HepG2 (cell line): ENCODE data around the gene CAMK2N2. TPM values are rescaled to one million over a fixed set of nuclear protein-coding genes. Genes with fewer than 3 reads are reported as not detected.

Source experiments
- ELF3 ChIP-seq: IDR thresholded peaks from 2 replicates; pipeline ENCODE4 v1.6.1; 2016; ENCODE audit warnings: missing genetic modification reagents, missing compliant biosample characterization
- FOXP1 ChIP-seq, 2 experiments: fragments of 450-650 bp in 1 of 2; IDR thresholded peaks; 2 replicates each; pipeline ENCODE4 v1.6.1; 2017 to 2018; ENCODE audit warnings: antibody characterized with exemption in 1 of 2
- HOXA3 ChIP-seq: sonication (generic); formaldehyde crosslinking; IDR thresholded peaks from 2 replicates; pipeline ENCODE4 v1.5.0; 2020; ENCODE audit warnings: missing genetic modification reagents
- MBD4 ChIP-seq: IDR thresholded peaks from 2 replicates; pipeline ENCODE4 v1.6.1; 2012; ENCODE audit warnings: low read length, inconsistent platforms, borderline replicate concordance
- RBM39 ChIP-seq: fragments of 200-400 bp; formaldehyde crosslinking; IDR thresholded peaks from one replicate; pipeline ENCODE4 v1.6.1; 2018; ENCODE audit warnings: antibody characterized with exemption, mild to moderate bottlenecking, low read depth, low read length; ENCODE audit not compliant: poor library complexity, severe bottlenecking
- SATB2 ChIP-seq: sonication (generic); formaldehyde crosslinking; IDR thresholded peaks from 2 replicates; pipeline ENCODE4 v1.5.0; 2020; ENCODE audit warnings: missing genetic modification reagents
- SCMH1 ChIP-seq: sonication (generic); formaldehyde crosslinking; IDR thresholded peaks from 2 replicates; pipeline ENCODE4 v1.9.0; 2021; ENCODE audit warnings: missing genetic modification reagents, mild to moderate bottlenecking, borderline replicate concordance
- SIN3B ChIP-seq: fragments of 150-350 bp; IDR thresholded peaks from 2 replicates; pipeline ENCODE4 v1.6.1; 2014; ENCODE audit warnings: low read length
- SNAPC2 ChIP-seq: sonication (generic); formaldehyde crosslinking; IDR thresholded peaks from 2 replicates; pipeline ENCODE4 v1.8.1; 2022; ENCODE audit warnings: mild to moderate bottlenecking, missing genetic modification reagents
- THYN1 ChIP-seq: sonication (generic); formaldehyde crosslinking; IDR thresholded peaks from 2 replicates; pipeline ENCODE4 v1.8.1; 2023; ENCODE audit warnings: low read depth, mild to moderate bottlenecking, moderate library complexity, missing genetic modification reagents, borderline replicate concordance
- ZNF329 ChIP-seq: sonication (generic); formaldehyde crosslinking; IDR thresholded peaks from 2 replicates; pipeline ENCODE4 v1.9.0; 2021; ENCODE audit warnings: low read depth, mild to moderate bottlenecking, missing genetic modification reagents
- ZNF383 ChIP-seq: sonication (generic); formaldehyde crosslinking; IDR thresholded peaks from 2 replicates; pipeline ENCODE4 v1.4.0; 2020; ENCODE audit warnings: missing genetic modification reagents, mild to moderate bottlenecking, borderline replicate concordance
- ZNF703 ChIP-seq: sonication (generic); formaldehyde crosslinking; IDR thresholded peaks from 2 replicates; pipeline ENCODE4 v1.5.1; 2020; ENCODE audit warnings: missing genetic modification reagents, mild to moderate bottlenecking, moderate library complexity, borderline replicate concordance
- ZNF777 ChIP-seq: sonication (generic); formaldehyde crosslinking; IDR thresholded peaks from 2 replicates; pipeline ENCODE4 v1.4.0; 2020; ENCODE audit warnings: missing genetic modification reagents
- polyA plus RNA-seq, 8 experiments: library from polyadenylated mRNA; depleted of rRNA in 3 of 8; stranded (reverse) in 7 of 8; unstranded in 1 of 8; fragments of >200 nt; fragmentation: Illumina TruSeq in 4 of 8; extraction: Trizol in 4 of 8; gene quantifications; 2 replicates each; pipeline versions ENCODE4 v1.2.1 to v1.2.3, GENCODE V29; 2011 to 2016; ENCODE audit warnings: low read depth in 4 of 8, missing spikeins in 1 of 8, mixed read lengths in 1 of 8; ENCODE audit not compliant: insufficient read depth in 1 of 8
- total RNA-seq, 5 experiments: library from RNA; depleted of rRNA; stranded (reverse); fragments of >200 nt; fragmentation: Illumina TruSeq; extraction: Trizol; gene quantifications; 2 replicates each; pipeline ENCODE4 v1.2.3, GENCODE V29; 2016; ENCODE audit warnings: low read depth in 1 of 5
- TF ChIP-seq, protein P1 (sequence below): sonication (generic); formaldehyde crosslinking; IDR thresholded peaks from 2 replicates; pipeline ENCODE4 v1.4.0; 2020; ENCODE audit warnings: missing genetic modification reagents, borderline replicate concordance
- TF ChIP-seq, protein P2 (sequence below): sonication (generic); formaldehyde crosslinking; IDR thresholded peaks from 2 replicates; pipeline ENCODE4 v1.8.1; 2023; ENCODE audit warnings: mild to moderate bottlenecking, missing genetic modification reagents
- TF ChIP-seq, protein P3 (sequence below): sonication (generic); formaldehyde crosslinking; IDR thresholded peaks from 2 replicates; pipeline ENCODE4 v1.4.0; 2020; ENCODE audit warnings: missing genetic modification reagents, mild to moderate bottlenecking, borderline replicate concordance
- TF ChIP-seq, protein P4 (sequence below): sonication (generic); formaldehyde crosslinking; IDR thresholded peaks from 2 replicates; pipeline ENCODE4 v1.4.0; 2020; ENCODE audit warnings: low read depth, mild to moderate bottlenecking, missing genetic modification reagents
- TF ChIP-seq, protein P5 (sequence below): sonication (generic); formaldehyde crosslinking; IDR thresholded peaks from 2 replicates; pipeline ENCODE4 v1.4.0; 2020; ENCODE audit warnings: low read depth, mild to moderate bottlenecking, missing genetic modification reagents

The CAMK2N2 gene
- total and polyA plus RNA-seq, 2 of the 13 experiments (the other 11 are each of a cell fraction or from before 2014, with no cell fraction given), result 0.12 to 0.27 TPM

DNA sequence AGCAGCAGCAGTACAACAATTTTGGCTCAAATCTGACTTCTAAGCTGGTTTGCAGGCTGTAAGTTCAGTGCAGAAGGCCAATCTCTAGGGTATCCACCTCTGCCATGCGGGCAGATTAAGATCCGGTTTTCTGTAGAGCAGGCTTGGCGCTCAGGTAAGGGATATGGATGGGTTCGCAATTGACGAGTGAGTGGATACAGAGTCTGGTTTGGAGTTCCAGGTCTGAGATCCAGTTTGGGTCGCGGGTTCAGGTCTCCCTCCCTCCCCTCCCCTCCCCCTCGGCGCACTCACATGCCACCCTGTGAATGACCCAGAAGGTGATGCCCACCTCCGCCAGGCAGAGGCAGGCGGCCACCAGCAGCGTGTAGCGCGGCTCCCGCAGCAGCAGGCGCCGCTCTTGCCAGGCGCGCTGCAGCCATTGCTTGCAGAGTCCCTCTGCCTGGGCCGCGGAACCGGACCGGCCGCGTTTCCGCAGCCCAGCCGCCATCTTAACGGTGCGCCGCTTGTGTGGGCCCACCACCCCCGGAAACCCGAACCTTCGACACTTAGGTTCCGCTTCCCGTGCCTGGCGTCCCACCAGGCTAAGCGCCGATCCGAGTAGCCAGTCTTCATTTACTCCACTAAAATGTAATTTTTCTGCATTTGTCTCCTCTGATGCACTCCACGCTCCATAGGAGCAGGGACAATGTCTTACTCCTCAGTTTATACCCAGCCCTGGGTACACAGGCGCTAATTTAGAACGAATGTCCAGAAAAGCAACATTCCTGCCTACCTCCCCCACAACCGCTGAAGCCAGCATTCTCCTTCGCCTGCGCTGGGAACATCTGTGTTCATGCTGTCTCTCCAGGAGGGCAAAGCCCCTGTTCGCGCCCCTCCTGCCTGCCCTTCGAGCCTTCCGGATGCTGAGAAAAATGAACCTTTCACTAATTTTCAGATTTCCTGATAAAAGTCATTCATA lies 12.6 kb downstream of the CAMK2N2 start, which contains the start of gene ALG3 (continued):
- TF ChIP-seq, protein P1, sequence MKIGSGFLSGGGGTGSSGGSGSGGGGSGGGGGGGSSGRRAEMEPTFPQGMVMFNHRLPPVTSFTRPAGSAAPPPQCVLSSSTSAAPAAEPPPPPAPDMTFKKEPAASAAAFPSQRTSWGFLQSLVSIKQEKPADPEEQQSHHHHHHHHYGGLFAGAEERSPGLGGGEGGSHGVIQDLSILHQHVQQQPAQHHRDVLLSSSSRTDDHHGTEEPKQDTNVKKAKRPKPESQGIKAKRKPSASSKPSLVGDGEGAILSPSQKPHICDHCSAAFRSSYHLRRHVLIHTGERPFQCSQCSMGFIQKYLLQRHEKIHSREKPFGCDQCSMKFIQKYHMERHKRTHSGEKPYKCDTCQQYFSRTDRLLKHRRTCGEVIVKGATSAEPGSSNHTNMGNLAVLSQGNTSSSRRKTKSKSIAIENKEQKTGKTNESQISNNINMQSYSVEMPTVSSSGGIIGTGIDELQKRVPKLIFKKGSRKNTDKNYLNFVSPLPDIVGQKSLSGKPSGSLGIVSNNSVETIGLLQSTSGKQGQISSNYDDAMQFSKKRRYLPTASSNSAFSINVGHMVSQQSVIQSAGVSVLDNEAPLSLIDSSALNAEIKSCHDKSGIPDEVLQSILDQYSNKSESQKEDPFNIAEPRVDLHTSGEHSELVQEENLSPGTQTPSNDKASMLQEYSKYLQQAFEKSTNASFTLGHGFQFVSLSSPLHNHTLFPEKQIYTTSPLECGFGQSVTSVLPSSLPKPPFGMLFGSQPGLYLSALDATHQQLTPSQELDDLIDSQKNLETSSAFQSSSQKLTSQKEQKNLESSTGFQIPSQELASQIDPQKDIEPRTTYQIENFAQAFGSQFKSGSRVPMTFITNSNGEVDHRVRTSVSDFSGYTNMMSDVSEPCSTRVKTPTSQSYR (CRISPR knock-in tag), result peak; percentile 33; the same call in 1 of the 2 replicates
- TF ChIP-seq THYN1 (CRISPR knock-in tag), result no peak
- peak; percentile 74; the same call in 1 of the 2 replicates for TF ChIP-seq ELF3 (CRISPR knock-in tag)
- 0 out of 2 replicates have a peak, but pooled peaks have one; percentile 68 for TF ChIP-seq SATB2 (CRISPR knock-in tag)
- TF ChIP-seq ZNF703 (CRISPR knock-in tag), result no peak
- TF ChIP-seq FOXP1 (IDR thresholded peaks at IDR 0.05), result no peak
- 0 out of 2 replicates have a peak, but pooled peaks have one; percentile 5 for TF ChIP-seq FOXP1 (CRISPR knock-in tag; IDR thresholded peaks at IDR 0.05)
- TF ChIP-seq, protein P2, sequence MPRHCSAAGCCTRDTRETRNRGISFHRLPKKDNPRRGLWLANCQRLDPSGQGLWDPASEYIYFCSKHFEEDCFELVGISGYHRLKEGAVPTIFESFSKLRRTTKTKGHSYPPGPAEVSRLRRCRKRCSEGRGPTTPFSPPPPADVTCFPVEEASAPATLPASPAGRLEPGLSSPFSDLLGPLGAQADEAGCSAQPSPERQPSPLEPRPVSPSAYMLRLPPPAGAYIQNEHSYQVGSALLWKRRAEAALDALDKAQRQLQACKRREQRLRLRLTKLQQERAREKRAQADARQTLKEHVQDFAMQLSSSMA (CRISPR knock-in tag), result peak; percentile 67; the same call in 1 of the 2 replicates
- TF ChIP-seq ZNF329 (CRISPR knock-in tag), result no peak
- TF ChIP-seq, protein P3, sequence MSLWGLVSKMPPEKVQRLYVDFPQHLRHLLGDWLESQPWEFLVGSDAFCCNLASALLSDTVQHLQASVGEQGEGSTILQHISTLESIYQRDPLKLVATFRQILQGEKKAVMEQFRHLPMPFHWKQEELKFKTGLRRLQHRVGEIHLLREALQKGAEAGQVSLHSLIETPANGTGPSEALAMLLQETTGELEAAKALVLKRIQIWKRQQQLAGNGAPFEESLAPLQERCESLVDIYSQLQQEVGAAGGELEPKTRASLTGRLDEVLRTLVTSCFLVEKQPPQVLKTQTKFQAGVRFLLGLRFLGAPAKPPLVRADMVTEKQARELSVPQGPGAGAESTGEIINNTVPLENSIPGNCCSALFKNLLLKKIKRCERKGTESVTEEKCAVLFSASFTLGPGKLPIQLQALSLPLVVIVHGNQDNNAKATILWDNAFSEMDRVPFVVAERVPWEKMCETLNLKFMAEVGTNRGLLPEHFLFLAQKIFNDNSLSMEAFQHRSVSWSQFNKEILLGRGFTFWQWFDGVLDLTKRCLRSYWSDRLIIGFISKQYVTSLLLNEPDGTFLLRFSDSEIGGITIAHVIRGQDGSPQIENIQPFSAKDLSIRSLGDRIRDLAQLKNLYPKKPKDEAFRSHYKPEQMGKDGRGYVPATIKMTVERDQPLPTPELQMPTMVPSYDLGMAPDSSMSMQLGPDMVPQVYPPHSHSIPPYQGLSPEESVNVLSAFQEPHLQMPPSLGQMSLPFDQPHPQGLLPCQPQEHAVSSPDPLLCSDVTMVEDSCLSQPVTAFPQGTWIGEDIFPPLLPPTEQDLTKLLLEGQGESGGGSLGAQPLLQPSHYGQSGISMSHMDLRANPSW, result no peak
- no peak for TF ChIP-seq ZNF383
- TF ChIP-seq SCMH1 (CRISPR knock-in tag), result no peak
- TF ChIP-seq SIN3B, result peak; percentile 76; the same call in 1 of the 2 replicates
- TF ChIP-seq, protein P4, sequence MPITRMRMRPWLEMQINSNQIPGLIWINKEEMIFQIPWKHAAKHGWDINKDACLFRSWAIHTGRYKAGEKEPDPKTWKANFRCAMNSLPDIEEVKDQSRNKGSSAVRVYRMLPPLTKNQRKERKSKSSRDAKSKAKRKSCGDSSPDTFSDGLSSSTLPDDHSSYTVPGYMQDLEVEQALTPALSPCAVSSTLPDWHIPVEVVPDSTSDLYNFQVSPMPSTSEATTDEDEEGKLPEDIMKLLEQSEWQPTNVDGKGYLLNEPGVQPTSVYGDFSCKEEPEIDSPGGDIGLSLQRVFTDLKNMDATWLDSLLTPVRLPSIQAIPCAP, result no peak
- TF ChIP-seq, protein P5, sequence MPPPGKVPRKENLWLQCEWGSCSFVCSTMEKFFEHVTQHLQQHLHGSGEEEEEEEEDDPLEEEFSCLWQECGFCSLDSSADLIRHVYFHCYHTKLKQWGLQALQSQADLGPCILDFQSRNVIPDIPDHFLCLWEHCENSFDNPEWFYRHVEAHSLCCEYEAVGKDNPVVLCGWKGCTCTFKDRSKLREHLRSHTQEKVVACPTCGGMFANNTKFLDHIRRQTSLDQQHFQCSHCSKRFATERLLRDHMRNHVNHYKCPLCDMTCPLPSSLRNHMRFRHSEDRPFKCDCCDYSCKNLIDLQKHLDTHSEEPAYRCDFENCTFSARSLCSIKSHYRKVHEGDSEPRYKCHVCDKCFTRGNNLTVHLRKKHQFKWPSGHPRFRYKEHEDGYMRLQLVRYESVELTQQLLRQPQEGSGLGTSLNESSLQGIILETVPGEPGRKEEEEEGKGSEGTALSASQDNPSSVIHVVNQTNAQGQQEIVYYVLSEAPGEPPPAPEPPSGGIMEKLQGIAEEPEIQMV (CRISPR knock-in tag), result 0 out of 2 replicates have a peak, but pooled peaks have one; percentile 38
- no peak for TF ChIP-seq ZNF777
- no peak for TF ChIP-seq MBD4
- peak; percentile 87 for TF ChIP-seq RBM39
- TF ChIP-seq HOXA3, result peak; percentile 97
- TF ChIP-seq SNAPC2, result no peak
